CMK (cell line): ENCODE data around the gene INTS11.

ENCODE experiments used
- DNase-seq: peaks from one replicate; pipeline ENCODE4 v3.0.0-alpha.2; 2010; ENCODE audit warnings: low read depth

Gene INTS11

GRCh38 chr1:1343811-1344421 lies 19.5 kb upstream of the INTS11 start:
- no peak for DNase-seq

- no peak for DNase-seq
Observed at GRCh38 chr1:1342584-1343115, 18.2 kb upstream of the INTS11 start.

- DNase-seq: no peak
Observed at GRCh38 chr1:1342061-1342562, 17.7 kb upstream of the INTS11 start.

- DNase-seq: no peak
Observed at GRCh38 chr1:1341549-1342021, 17.1 kb upstream of the INTS11 start.

GRCh38 chr1:1340791-1341548 lies 16.5 kb upstream of the INTS11 start:
- no peak for DNase-seq

GRCh38 chr1:1340185-1340584 lies 15.7 kb upstream of the INTS11 start:
- no peak for DNase-seq

GRCh38 chr1:1338278-1338677 lies 13.8 kb upstream of the INTS11 start:
- DNase-seq: no peak

GRCh38 chr1:1337793-1338147 lies 13.3 kb upstream of the INTS11 start:
- no peak for DNase-seq

- DNase-seq: no peak
Observed at GRCh38 chr1:1336931-1337792, 12.7 kb upstream of the INTS11 start.

- no peak for DNase-seq
Observed at GRCh38 chr1:1336446-1336845, 12.0 kb upstream of the INTS11 start.

GRCh38 chr1:1335792-1336248 lies 11.4 kb upstream of the INTS11 start:
- DNase-seq: no peak

GRCh38 chr1:1335283-1335682 lies 10.8 kb upstream of the INTS11 start:
- no peak for DNase-seq

GRCh38 chr1:1334835-1335234 lies 10.4 kb upstream of the INTS11 start:
- DNase-seq: no peak

- no peak for DNase-seq
Observed at GRCh38 chr1:1333551-1334241, 9.2 kb upstream of the INTS11 start.

GRCh38 chr1:1332774-1333480 lies 8.5 kb upstream of the INTS11 start:
- no peak for DNase-seq

- no peak for DNase-seq
Observed at GRCh38 chr1:1332031-1332755, 7.7 kb upstream of the INTS11 start.

GRCh38 chr1:1331068-1331965 lies 6.9 kb upstream of the INTS11 start, which contains the start of gene TAS1R3:
Gene TAS1R3, plus strand, starts transcription at chr1:1331280. Its CDS starts 66 bp downstream, at chr1:1331346.
- no peak for DNase-seq

GRCh38 chr1:1330366-1331067 lies 6.1 kb upstream of the INTS11 start:
- no peak for DNase-seq
